HG02623 (cell line): ENCODE results near the gene MMP7.
"Not testable (repeated sequence)": the region's sequence is repeated elsewhere in the genome, so short reads cannot be mapped to it uniquely, and the experiment has no call there.

Source experiments
- ATAC-seq: cut with Tn5 transposase; IDR thresholded peaks from one replicate; pipeline ENCODE4 v1.9.1; 2021; ENCODE audit warnings: moderate library complexity; ENCODE audit not compliant: unreplicated experiment

The MMP7 gene

GRCh38 chr11:102544594-102544993, 14.0 kb upstream of the MMP7 start:
- no peak for ATAC-seq

- no peak for ATAC-seq
Measured at GRCh38 chr11:102539567-102539966, 9.0 kb upstream of the MMP7 start.

- no peak for ATAC-seq
Measured at GRCh38 chr11:102538932-102539331, 8.4 kb upstream of the MMP7 start.

- no peak for ATAC-seq
Measured at GRCh38 chr11:102534261-102534872, 3.8 kb upstream of the MMP7 start.

- no peak for ATAC-seq
Measured at GRCh38 chr11:102528618-102529017, 1.9 kb downstream of the MMP7 start.

- no peak for ATAC-seq
Measured at GRCh38 chr11:102527684-102528083, 2.9 kb downstream of the MMP7 start.

- ATAC-seq: no peak
Measured at GRCh38 chr11:102527041-102527440, 3.5 kb downstream of the MMP7 start.

- no peak for ATAC-seq
Measured at GRCh38 chr11:102523887-102524286, 6.7 kb downstream of the MMP7 start.

GRCh38 chr11:102523189-102523570, 7.4 kb downstream of the MMP7 start:
- no peak for ATAC-seq

GRCh38 chr11:102522312-102523188, 8.0 kb downstream of the MMP7 start:
- ATAC-seq: no peak

- no peak for ATAC-seq
Measured at GRCh38 chr11:102521121-102521520, 9.4 kb downstream of the MMP7 start.

GRCh38 chr11:102520514-102520913, 10.0 kb downstream of the MMP7 start:
- ATAC-seq: no peak

- no peak for ATAC-seq
Measured at GRCh38 chr11:102518296-102519094, 12.1 kb downstream of the MMP7 start.

GRCh38 chr11:102517670-102518069, 12.9 kb downstream of the MMP7 start:
- no peak for ATAC-seq

- ATAC-seq: no peak
Measured at GRCh38 chr11:102516179-102516578, 14.4 kb downstream of the MMP7 start.

GRCh38 chr11:102513869-102514268, 16.7 kb downstream of the MMP7 start:
- ATAC-seq: no peak

GRCh38 chr11:102510439-102511135, 20.0 kb downstream of the MMP7 start:
- ATAC-seq: no peak

GRCh38 chr11:102502831-102503230, 27.7 kb downstream of the MMP7 start:
- ATAC-seq: not testable (repeated sequence)

GRCh38 chr11:102500829-102501228, 29.7 kb downstream of the MMP7 start:
- ATAC-seq: no peak

GRCh38 chr11:102499931-102500330, 30.6 kb downstream of the MMP7 start:
- no peak for ATAC-seq

GRCh38 chr11:102499151-102499550, 31.4 kb downstream of the MMP7 start:
- ATAC-seq: no peak
